Gastroesophageal sphincter (tissue), 4 donors: Measurements from ENCODE around the gene AIRE. TPM values are rescaled to one million over a fixed set of nuclear protein-coding genes. Genes with fewer than 3 reads are reported as not detected.
"Not testable (repeated sequence)": the region's sequence is repeated elsewhere in the genome, so short reads cannot be mapped to it uniquely, and the experiment has no call there.

Source experiments
- ATAC-seq: fragments of 150-250 bp; one replicate; pipeline ENCODE4 v1.9.1; 2016; ENCODE audit warnings: mild to moderate bottlenecking, moderate library complexity
- H3K27ac ChIP-seq, 4 donors: fragments of 200-600 bp; sonication (generic) in 3 of 4; 1 replicate in 3 of 4; 2 replicates in 1 of 4; pipeline ENCODE4 v1.5.1; 2016 to 2019
- H3K27me3 ChIP-seq: fragments of 200-600 bp; sonication (generic); one replicate; pipeline ENCODE4 v1.5.1; 2019
- H3K36me3 ChIP-seq, 2 donors: fragments of 200-600 bp; sonication (generic); one replicate each; pipeline ENCODE4 v1.5.1; 2019; ENCODE audit warnings: control low read depth in 1 of 2
- H3K4me1 ChIP-seq, 3 donors: fragments of 200-600 bp; sonication (generic); 1 replicate in 2 of 3; 2 replicates in 1 of 3; pipeline ENCODE4 v1.5.1; 2016 to 2019; ENCODE audit warnings: control low read depth in 2 of 3
- H3K4me3 ChIP-seq, 2 donors: fragments of 200-600 bp; sonication (generic); one replicate each; pipeline ENCODE4 v1.5.1; 2019; ENCODE audit warnings: mild to moderate bottlenecking in 1 of 2, moderate library complexity in 1 of 2
- H3K9me3 ChIP-seq, 3 donors: fragments of 200-600 bp; sonication (generic); one replicate each; pipeline ENCODE4 v1.5.1; 2017 to 2019; ENCODE audit warnings: control low read depth in 2 of 3
- EP300 ChIP-seq: sonication (generic); formaldehyde crosslinking; IDR thresholded peaks from one replicate; pipeline ENCODE4 v1.6.1; 2017; ENCODE audit warnings: antibody characterized with exemption, mild to moderate bottlenecking
- POLR2A ChIP-seq, 2 donors: fragments of 450-650 bp; IDR thresholded peaks; one replicate each; pipeline ENCODE4 v1.6.1; 2017; ENCODE audit warnings: antibody characterized with exemption in 2 of 2, mild to moderate bottlenecking in 2 of 2, moderate library complexity in 1 of 2
- POLR2AphosphoS5 ChIP-seq: sonication (generic); formaldehyde crosslinking; IDR thresholded peaks from one replicate; pipeline ENCODE4 v1.6.1; 2017; ENCODE audit warnings: antibody characterized with exemption
- WGBS, 2 donors: methylation state at CpG; one replicate each; pipeline ENCODE4 v1.1.5; 2018; ENCODE audit warnings: low coverage in 1 of 2; 5-methylcytosine and 5-hydroxymethylcytosine counted together
- total RNA-seq, 4 donors: library from RNA; depleted of rRNA; stranded (reverse); fragments of >200 nt; gene quantifications; one replicate each; pipeline ENCODE4 v1.1.0, GENCODE V29; 2016
- TF ChIP-seq, protein P1 (sequence below), 4 experiments: fragments of 200-600 bp in 2 of 4; fragments of 450-650 bp in 2 of 4; sonication (generic) in 1 of 4; IDR thresholded peaks; one replicate each; pipeline ENCODE4 v1.5.1; 2017 to 2019; ENCODE audit warnings: antibody characterized with exemption in 4 of 4, mild to moderate bottlenecking in 2 of 4, moderate library complexity in 2 of 4

The AIRE gene
- total RNA-seq, 4 donors from 2014 or later = not detected

DNA sequence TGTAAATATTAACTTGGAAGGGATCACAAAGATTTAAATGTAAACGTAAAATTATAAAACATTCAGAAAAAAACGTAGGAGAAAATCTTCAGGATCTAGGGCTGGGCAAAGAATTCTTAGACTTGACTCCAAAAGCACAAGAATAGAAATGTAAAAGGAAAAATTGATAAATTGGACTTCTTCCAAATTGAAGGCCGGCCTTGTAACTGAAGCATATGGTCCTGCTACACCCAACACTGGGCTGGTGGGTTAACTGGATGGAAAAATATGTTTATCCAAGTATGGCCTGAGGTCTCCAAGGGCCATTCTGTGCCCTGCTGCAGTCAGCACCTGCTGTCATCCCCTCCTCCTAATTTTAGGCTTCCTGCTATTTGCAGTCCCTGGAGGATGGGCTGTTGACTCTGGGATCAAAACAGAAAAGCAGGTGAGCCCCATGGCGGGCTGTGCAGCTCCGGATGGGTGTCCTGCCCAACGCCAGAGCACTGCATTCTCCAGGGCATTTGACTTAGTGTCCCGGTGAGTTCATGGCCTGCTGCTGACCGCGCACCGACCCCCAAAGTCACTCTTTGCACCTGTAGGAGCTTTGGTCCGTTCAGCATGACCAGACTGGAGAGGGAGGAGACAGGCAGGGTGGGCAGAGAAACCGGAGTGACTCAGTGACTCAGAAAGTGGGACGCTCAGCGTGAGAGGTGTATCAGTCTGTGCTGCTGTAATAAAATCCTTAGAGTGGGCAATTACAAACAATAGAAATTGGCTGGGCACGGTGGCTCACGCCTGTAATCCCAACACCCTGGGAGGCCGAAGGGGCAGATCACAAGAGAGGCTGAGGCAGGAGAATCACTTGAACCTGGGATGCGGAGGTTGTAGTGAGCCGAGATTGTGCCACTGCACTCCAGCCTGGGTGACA is 6.1 kb upstream of the AIRE start:
- TF ChIP-seq POLR2AphosphoS5 = no peak
- TF ChIP-seq POLR2A (IDR thresholded peaks at IDR 0.05) = no peak
- TF ChIP-seq EP300 = no peak
- TF ChIP-seq, protein P1, sequence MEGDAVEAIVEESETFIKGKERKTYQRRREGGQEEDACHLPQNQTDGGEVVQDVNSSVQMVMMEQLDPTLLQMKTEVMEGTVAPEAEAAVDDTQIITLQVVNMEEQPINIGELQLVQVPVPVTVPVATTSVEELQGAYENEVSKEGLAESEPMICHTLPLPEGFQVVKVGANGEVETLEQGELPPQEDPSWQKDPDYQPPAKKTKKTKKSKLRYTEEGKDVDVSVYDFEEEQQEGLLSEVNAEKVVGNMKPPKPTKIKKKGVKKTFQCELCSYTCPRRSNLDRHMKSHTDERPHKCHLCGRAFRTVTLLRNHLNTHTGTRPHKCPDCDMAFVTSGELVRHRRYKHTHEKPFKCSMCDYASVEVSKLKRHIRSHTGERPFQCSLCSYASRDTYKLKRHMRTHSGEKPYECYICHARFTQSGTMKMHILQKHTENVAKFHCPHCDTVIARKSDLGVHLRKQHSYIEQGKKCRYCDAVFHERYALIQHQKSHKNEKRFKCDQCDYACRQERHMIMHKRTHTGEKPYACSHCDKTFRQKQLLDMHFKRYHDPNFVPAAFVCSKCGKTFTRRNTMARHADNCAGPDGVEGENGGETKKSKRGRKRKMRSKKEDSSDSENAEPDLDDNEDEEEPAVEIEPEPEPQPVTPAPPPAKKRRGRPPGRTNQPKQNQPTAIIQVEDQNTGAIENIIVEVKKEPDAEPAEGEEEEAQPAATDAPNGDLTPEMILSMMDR (IDR thresholded peaks at IDR 0.05) = no peak
- 73 to 87% methylated on average over 3 to 14 of the region's 19 CpGs for WGBS, 2 donors
- Histone ChIP-seq H3K27me3 (peaks cover 13% of the 10 kb centered on the region), H3K4me3 (no peak overlapping the region), H3K9me3 (no peaks in the 10 kb centered on the region), H3K27ac (no peak overlapping the region), H3K36me3 (no peaks in the 10 kb centered on the region), H3K4me1 (no peaks in the 10 kb centered on the region)
- ATAC-seq = no peak

DNA sequence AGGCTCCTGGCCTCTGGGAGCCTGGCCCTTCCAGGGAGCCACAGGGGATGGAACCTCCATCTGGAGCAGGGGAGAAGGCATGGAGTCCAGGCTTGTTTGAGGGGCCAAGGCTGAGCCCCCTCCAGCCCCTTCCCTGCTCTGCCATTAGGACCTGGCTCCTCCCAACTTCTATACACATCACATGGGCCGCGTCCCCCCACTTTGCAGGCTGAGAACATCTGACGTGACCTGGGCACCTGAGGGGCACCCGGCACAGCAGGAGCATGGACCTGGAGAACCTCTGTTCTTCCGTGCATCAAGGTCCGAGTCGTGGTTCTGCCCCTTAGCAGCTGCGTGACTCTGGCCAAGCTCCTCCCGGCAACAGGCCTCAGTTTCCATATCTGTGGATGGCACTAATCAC is 3.9 kb upstream of the AIRE start:
- Histone ChIP-seq H3K27me3 (peaks cover 35% of the 10 kb centered on the region), H3K4me1 (peaks cover 0 to 11% (median 0%) of the 10 kb centered on the region in 3 donors), H3K4me3 (no peak overlapping the region), H3K36me3 (no peaks in the 10 kb centered on the region), H3K27ac (no peak overlapping the region), H3K9me3 (no peaks in the 10 kb centered on the region)
- ATAC-seq = no peak
- 100% methylated on average over 3 of the region's 9 CpGs; no CpG with 5 or more reads in 1 of the 2 donors for WGBS, 2 donors
- TF ChIP-seq POLR2A (IDR thresholded peaks at IDR 0.05) (no peak), POLR2AphosphoS5 (no peak), EP300 (no peak)
- TF ChIP-seq, protein P1 (IDR thresholded peaks at IDR 0.05) = no peak

DNA sequence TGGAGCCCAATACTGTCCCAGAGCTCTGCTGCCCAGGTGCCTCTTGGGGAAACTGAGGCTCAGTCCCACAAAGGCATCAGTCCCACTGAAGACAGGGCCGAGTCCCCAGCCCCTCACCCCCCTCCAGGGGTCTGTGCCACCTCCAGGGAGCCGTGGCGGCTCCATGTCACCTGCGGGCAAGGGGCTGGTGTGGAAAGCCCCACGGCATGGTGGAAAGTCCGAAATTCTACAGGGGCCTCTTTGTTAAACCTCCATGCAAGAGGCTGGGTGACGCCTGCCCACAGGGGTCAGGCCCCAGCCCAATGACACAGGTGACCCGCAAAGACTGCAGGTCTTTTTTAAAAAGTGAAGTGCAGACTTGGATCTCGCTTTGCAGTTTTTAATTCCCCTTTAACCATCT is 3.3 kb upstream of the AIRE start:
- no peaks in the 10 kb centered on the region for H3K36me3 ChIP-seq
- WGBS, 2 donors = 71 to 83% methylated on average over 1 to 2 of the region's 9 CpGs
- peaks cover 0 to 11% (median 0%) of the 10 kb centered on the region in 3 donors for H3K4me1 ChIP-seq
- H3K9me3 ChIP-seq = no peaks in the 10 kb centered on the region
- no peak for TF ChIP-seq EP300
- TF ChIP-seq POLR2AphosphoS5 = no peak
- TF ChIP-seq, protein P1 (IDR thresholded peaks at IDR 0.05) = no peak
- no peak for TF ChIP-seq POLR2A (IDR thresholded peaks at IDR 0.05)
- no peak overlapping the region for H3K4me3 ChIP-seq
- ATAC-seq = no peak
- no peak overlapping the region for H3K27ac ChIP-seq
- H3K27me3 ChIP-seq = peaks cover 41% of the 10 kb centered on the region

DNA sequence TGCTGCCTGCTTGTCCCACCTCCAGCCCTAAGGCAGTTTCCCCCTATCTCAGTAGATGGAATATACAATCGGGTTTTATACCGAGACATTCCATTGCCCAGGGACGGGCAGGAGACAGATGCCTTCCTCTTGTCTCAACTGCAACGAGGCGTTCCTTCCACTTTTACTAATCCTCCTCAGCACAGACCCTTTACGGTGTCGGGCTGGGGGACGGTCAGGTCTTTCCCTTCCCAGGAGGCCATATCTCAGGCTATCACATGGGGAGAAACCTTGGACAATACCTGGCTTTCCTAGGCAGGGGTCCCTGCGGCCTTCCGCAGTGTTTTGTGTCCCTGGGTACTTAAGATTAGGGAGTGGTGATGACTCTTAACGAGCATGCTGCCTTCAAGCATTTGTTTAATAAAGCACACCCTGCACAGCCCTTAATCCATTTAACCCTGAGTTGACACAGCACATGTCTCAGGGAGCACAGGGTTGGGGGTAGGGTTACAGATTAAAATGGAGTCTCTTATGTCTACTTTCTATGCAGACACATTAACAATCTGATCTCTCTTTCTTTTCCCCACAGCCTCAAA is 2.4 kb upstream of the AIRE start:
- 46 to 73% methylated on average over 2 to 6 of the region's 11 CpGs for WGBS, 2 donors
- ATAC-seq = not testable (repeated sequence)

DNA sequence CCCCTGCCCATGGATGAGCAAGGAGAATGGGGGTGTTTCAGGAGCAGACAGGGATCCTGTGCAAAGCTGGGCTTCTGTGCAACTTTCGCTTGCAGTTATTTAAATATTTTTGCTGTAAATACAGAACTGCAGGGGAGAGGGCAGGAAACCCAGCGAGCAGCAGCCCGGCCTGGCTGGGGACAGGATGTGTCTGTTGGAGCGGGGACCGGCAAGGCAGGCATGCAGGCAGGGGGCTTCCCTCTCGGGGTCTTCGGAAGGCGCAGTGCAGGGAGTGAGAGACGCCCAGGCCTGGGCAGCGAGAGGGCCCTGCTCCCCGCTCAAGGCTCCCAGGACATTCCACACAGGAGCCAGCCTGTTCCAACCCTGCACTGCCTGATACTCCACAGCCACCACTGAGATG is 1.7 kb upstream of the AIRE start:
- Histone ChIP-seq H3K36me3 (no peaks in the 10 kb centered on the region), H3K27ac (no peak overlapping the region), H3K4me3 (no peak overlapping the region), H3K4me1 (peaks cover 0 to 11% (median 0%) of the 10 kb centered on the region in 3 donors), H3K27me3 (peaks cover 57% of the 10 kb centered on the region), H3K9me3 (no peaks in the 10 kb centered on the region)
- TF ChIP-seq EP300 (no peak), POLR2A (IDR thresholded peaks at IDR 0.05) (no peak)
- no CpG with 5 or more reads among the region's 11 CpGs for WGBS, 2 donors
- ATAC-seq = no peak

More for the DNA sequence above, 2.4 kb upstream of the AIRE start:
- H3K36me3 ChIP-seq, H3K9me3 ChIP-seq, H3K4me3 ChIP-seq, H3K27ac ChIP-seq: not testable (repeated sequence)
- peaks cover 50% of the 10 kb centered on the region for H3K27me3 ChIP-seq
- peaks cover 0 to 11% (median 0%) of the 10 kb centered on the region in 3 donors for H3K4me1 ChIP-seq
